Natural killer cell (primary cell): ENCODE results near the gene MAP3K21. TPM values are rescaled to one million over a fixed set of nuclear protein-coding genes. Genes with fewer than 3 reads are reported as not detected.

Experiments used
- ATAC-seq, 3 donors: fragments of 150-1000 bp in 2 of 3; fragments of 200-7000 bp in 1 of 3; cut with Tn5 transposase; 1 replicate in 1 of 3; 2 replicates in 2 of 3; pipeline ENCODE4 v1.10.0; 2021; ENCODE audit warnings: mild to moderate bottlenecking in 2 of 3, moderate library complexity in 2 of 3
- DNase-seq, 2 donors: peaks; one replicate each; pipeline versions ENCODE4 v3.0.0 to v3.0.0-alpha.2; 2013 to 2021; ENCODE audit warnings: mixed read lengths in 1 of 2
- H3K27ac ChIP-seq: one replicate; pipeline ENCODE4 v1.5.1; 2013; ENCODE audit warnings: mild to moderate bottlenecking, low read length
- H3K27me3 ChIP-seq: one replicate; pipeline ENCODE4 v1.6.1; 2013; ENCODE audit warnings: low read length; ENCODE audit not compliant: control insufficient read depth, insufficient read depth
- H3K36me3 ChIP-seq: one replicate; pipeline ENCODE4 v1.6.1; 2013; ENCODE audit warnings: low read length; ENCODE audit not compliant: control insufficient read depth, insufficient read depth
- H3K4me1 ChIP-seq: one replicate; pipeline ENCODE4 v1.6.1; 2013; ENCODE audit warnings: low read length; ENCODE audit not compliant: control insufficient read depth, insufficient read depth
- H3K4me3 ChIP-seq: one replicate; pipeline ENCODE4 v1.5.1; 2013; ENCODE audit warnings: low read length
- H3K9me3 ChIP-seq: one replicate; pipeline ENCODE4 v1.6.1; 2013; ENCODE audit warnings: low read length; ENCODE audit not compliant: control insufficient read depth, insufficient read depth
- H3K27ac Mint-ChIP-seq, 2 donors: one replicate each; pipeline ENCODE4 v1.8.0; 2022; ENCODE audit warnings: mild to moderate bottlenecking in 2 of 2, mixed read lengths in 2 of 2, moderate library complexity in 1 of 2
- H3K27me3 Mint-ChIP-seq, 2 donors: one replicate each; pipeline ENCODE4 v1.8.0; 2022; ENCODE audit warnings: low read depth in 2 of 2, mixed read lengths in 2 of 2
- H3K36me3 Mint-ChIP-seq: one replicate; pipeline ENCODE4 v1.8.0; 2022; ENCODE audit warnings: mixed read lengths
- H3K4me1 Mint-ChIP-seq, 2 donors: one replicate each; pipeline ENCODE4 v1.8.0; 2022; ENCODE audit warnings: mixed read lengths in 2 of 2
- H3K4me3 Mint-ChIP-seq: one replicate; pipeline ENCODE4 v1.8.0; 2022; ENCODE audit warnings: mild to moderate bottlenecking, moderate library complexity, mixed read lengths
- H3K9me3 Mint-ChIP-seq, 2 donors: one replicate each; pipeline ENCODE4 v1.8.0; 2022; ENCODE audit warnings: mixed read lengths in 2 of 2
- WGBS: methylation state at CpG from one replicate; pipeline ENCODE4 v1.1.7; 2013; ENCODE audit warnings: missing lambda C conversion rate; ENCODE audit not compliant: insufficient coverage; 5-methylcytosine and 5-hydroxymethylcytosine counted together
- intact Hi-C: fragments of 100-400 bp; cut with micrococcal nuclease; formaldehyde crosslinking; loops from one replicate; pipeline ENCODE4 v1.14.2; 2022
- total RNA-seq, 4 donors: library from RNA; stranded (reverse); fragments of 120-200 nt in 1 of 4; gene quantifications; one replicate each; pipeline versions ENCODE4 v1.2.3 to v1.2.4, GENCODE V29; 2013 to 2022
- TF ChIP-seq, protein P1 (sequence below): fragments of 200-600 bp; IDR thresholded peaks from one replicate; pipeline ENCODE4 v1.8.0; 2022; ENCODE audit warnings: antibody characterized with exemption

The MAP3K21 gene
- total RNA-seq, 3 donors from 2014 or later (not counting 1 experiment from before 2014, with no cell fraction given), result 0.14 to 0.70 (median 0.27) TPM

DNA sequence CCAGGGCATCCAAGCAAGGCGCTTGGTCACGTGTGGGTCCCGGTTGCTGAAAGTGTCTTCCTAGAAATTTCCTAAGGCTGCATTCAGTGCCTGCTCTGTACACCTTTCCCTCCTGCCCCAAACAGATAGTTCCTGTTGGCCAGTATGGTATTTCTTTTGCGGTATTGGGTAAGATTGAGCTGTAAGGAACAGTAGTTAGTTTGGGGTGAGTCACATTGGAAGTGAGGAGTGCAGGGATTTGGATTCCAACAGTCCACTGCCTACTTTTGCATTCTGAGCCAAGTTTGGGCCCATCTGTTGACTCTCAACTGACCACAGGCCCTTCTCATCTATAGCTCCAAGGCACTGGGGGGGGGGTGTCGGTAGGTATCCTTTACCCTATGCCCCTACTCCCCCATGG, 83.4 kb downstream of the MAP3K21 start:
- intact Hi-C loops, result no loop called here
- Mint-ChIP-seq H3K27ac (no peak overlapping the region), H3K9me3 (no peaks in the 10 kb centered on the region), H3K36me3 (no peaks in the 10 kb centered on the region), H3K4me3 (no peak overlapping the region), H3K27me3 (peaks cover 0 to 3% of the 10 kb centered on the region in 2 donors), H3K4me1 (no peaks in the 10 kb centered on the region)
- H3K27me3 ChIP-seq, result no peaks in the 10 kb centered on the region
- no peak for DNase-seq
- H3K9me3 ChIP-seq, result no peaks in the 10 kb centered on the region
- TF ChIP-seq, protein P1, sequence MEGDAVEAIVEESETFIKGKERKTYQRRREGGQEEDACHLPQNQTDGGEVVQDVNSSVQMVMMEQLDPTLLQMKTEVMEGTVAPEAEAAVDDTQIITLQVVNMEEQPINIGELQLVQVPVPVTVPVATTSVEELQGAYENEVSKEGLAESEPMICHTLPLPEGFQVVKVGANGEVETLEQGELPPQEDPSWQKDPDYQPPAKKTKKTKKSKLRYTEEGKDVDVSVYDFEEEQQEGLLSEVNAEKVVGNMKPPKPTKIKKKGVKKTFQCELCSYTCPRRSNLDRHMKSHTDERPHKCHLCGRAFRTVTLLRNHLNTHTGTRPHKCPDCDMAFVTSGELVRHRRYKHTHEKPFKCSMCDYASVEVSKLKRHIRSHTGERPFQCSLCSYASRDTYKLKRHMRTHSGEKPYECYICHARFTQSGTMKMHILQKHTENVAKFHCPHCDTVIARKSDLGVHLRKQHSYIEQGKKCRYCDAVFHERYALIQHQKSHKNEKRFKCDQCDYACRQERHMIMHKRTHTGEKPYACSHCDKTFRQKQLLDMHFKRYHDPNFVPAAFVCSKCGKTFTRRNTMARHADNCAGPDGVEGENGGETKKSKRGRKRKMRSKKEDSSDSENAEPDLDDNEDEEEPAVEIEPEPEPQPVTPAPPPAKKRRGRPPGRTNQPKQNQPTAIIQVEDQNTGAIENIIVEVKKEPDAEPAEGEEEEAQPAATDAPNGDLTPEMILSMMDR, result no peak
- H3K4me3 ChIP-seq, result no peak overlapping the region
- no peaks in the 10 kb centered on the region for H3K4me1 ChIP-seq
- H3K27ac ChIP-seq, result no peak overlapping the region
- 69% methylated on average over 4 of the region's 5 CpGs for WGBS
- ATAC-seq, result no peak
- no peaks in the 10 kb centered on the region for H3K36me3 ChIP-seq

DNA sequence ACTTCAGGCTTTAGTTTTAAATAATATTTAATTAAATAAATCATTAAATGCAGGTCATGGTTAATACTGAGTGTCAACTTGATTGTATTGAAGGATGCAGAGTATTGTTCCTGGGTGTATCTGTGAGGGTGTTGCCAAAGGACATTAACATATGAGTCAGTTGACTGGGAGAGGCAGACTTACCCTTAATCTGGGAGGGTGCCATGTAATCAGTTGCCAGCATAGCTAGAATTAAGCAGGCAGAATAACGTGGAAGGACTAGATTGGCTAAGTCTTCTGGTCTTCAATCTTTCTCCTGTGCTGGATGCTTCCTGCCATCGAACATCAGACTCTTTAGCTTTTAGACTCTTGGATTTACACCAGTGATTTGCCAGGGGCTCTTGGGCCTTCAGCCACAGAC, 85.3 kb downstream of the MAP3K21 start:
- no peaks in the 10 kb centered on the region for H3K9me3 ChIP-seq
- TF ChIP-seq, protein P1, result no peak
- no peaks in the 10 kb centered on the region for H3K4me1 Mint-ChIP-seq
- no peaks in the 10 kb centered on the region for H3K27me3 ChIP-seq
- no peak overlapping the region for H3K4me3 ChIP-seq
- H3K36me3 Mint-ChIP-seq, result no peaks in the 10 kb centered on the region
- no peak overlapping the region for H3K4me3 Mint-ChIP-seq
- no peak for DNase-seq
- no peak overlapping the region for H3K27ac ChIP-seq
- no peaks in the 10 kb centered on the region for H3K4me1 ChIP-seq
- no peaks in the 10 kb centered on the region for H3K36me3 ChIP-seq
- 78% methylated on average over 2 of the region's 2 CpGs for WGBS
- H3K27me3 Mint-ChIP-seq, result peaks cover 0 to 3% of the 10 kb centered on the region in 2 donors
- intact Hi-C loops, result no loop called here
- ATAC-seq, result no peak
- peaks cover 0 to under 1% of the 10 kb centered on the region in 2 donors for H3K9me3 Mint-ChIP-seq
- no peak overlapping the region for H3K27ac Mint-ChIP-seq

DNA sequence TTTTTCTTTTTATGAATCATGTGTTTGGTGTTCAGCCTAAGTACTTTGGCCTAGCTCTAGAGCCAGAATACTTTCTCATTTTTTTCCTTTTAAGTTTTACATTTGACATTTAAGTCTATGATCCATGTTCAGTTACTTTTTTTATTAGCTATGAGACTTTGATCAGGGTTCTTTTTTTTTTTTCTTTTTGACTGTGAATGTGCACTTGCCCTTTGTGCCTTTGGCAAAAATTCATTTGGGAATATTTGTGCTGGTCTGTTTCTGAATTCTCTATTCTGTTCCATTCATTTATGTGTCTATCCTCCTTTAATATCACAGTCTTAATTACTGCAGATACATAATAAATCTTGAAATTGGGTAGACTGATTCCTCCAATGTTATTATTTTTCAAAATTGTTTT, 93.8 kb downstream of the MAP3K21 start:
- Histone ChIP-seq H3K27ac (no peak overlapping the region), H3K27me3 (peaks cover 2% of the 10 kb centered on the region), H3K4me1 (no peaks in the 10 kb centered on the region), H3K9me3 (no peaks in the 10 kb centered on the region), H3K36me3 (no peaks in the 10 kb centered on the region), H3K4me3 (no peak overlapping the region)
- Mint-ChIP-seq H3K36me3 (no peaks in the 10 kb centered on the region), H3K4me1 (no peaks in the 10 kb centered on the region), H3K4me3 (no peak overlapping the region), H3K9me3 (peaks cover 2 to 4% of the 10 kb centered on the region in 2 donors), H3K27me3 (peaks cover 4 to 6% of the 10 kb centered on the region in 2 donors), H3K27ac (no peak overlapping the region)
- ATAC-seq, result no peak
- no peak for DNase-seq
- TF ChIP-seq, protein P1, result no peak
- intact Hi-C loops, result no loop called here

GRCh38 chr1:233424779-233425178, 97.3 kb downstream of the MAP3K21 start:
- Histone ChIP-seq H3K9me3 (no peaks in the 10 kb centered on the region), H3K27ac (no peak overlapping the region), H3K36me3 (no peaks in the 10 kb centered on the region), H3K27me3 (peaks cover 3% of the 10 kb centered on the region), H3K4me3 (no peak overlapping the region), H3K4me1 (no peaks in the 10 kb centered on the region)
- Mint-ChIP-seq H3K27me3 (peaks cover 4 to 6% of the 10 kb centered on the region in 2 donors), H3K9me3 (peaks cover 0 to 4% of the 10 kb centered on the region in 2 donors), H3K4me1 (no peaks in the 10 kb centered on the region), H3K4me3 (no peak overlapping the region), H3K36me3 (no peaks in the 10 kb centered on the region), H3K27ac (no peak overlapping the region)
- intact Hi-C loops, result no loop called here
- ATAC-seq (no peak), DNase-seq (no peak)
- TF ChIP-seq, protein P1, result no peak
- WGBS, result 60% methylated on average over 1 of the region's 2 CpGs
